ENCODE measurements around the gene DCST2. TPM values are rescaled to one million over a fixed set of nuclear protein-coding genes. Genes with fewer than 3 reads are reported as not detected.
A peak's percentile ranks its signal among the peaks of the same experiment; 100 is the strongest.

DCST2 gene
- total and polyA plus RNA-seq, 9 of the 15 experiments (the other 6 are each of a cell fraction or from before 2014, with no cell fraction given) = 0.09 to 0.49 (median 0.11) TPM; not detected in 3

GRCh38 chr1:155000726-155001424 lies 32.7 kb downstream of the DCST2 start (continued):
- TF ChIP-seq ZBTB40 (IDR thresholded peaks at IDR 0.05) (peak; percentile 64), ZBTB40 (CRISPR knock-in tag; IDR thresholded peaks at IDR 0.05) (no peak), ZNF311 (CRISPR knock-in tag; IDR thresholded peaks at IDR 0.05) (peak; percentile 58; the same call in 1 of the 2 replicates), ZKSCAN1 (IDR thresholded peaks at IDR 0.05; ENCODE audit: low read depth, low read length) (peak; percentile 40; the same call in 1 of the 2 replicates), NR4A1 (CRISPR knock-in tag; IDR thresholded peaks at IDR 0.05) (no peak), NR4A1 (tag; IDR thresholded peaks at IDR 0.05) (peak; percentile 43; the same call in 1 of the 2 replicates), ZNF280B (CRISPR knock-in tag; IDR thresholded peaks at IDR 0.05) (no peak), ETV5 (CRISPR knock-in tag; IDR thresholded peaks at IDR 0.05; ENCODE audit: low read depth) (peak; percentile 67; the same call in 1 of the 2 replicates), HBP1 (CRISPR knock-in tag; IDR thresholded peaks at IDR 0.05) (peak; percentile 11; the same call in 1 of the 2 replicates), CTCF (IDR thresholded peaks at IDR 0.05 in 2 of 3, conservative IDR thresholded peaks at IDR 0.05 in 1 of 3; ENCODE audit: insufficient read depth in 2 of 3, low read depth in 1 of 3, low read length in 3 of 3) (peak in 1 of 3 experiments; percentile 18; a peak in 3 of 6 replicates), NRF1 (conservative IDR thresholded peaks at IDR 0.05 in 1 of 2, IDR thresholded peaks at IDR 0.05 in 1 of 2) (peak; percentile 85 to 88), TAF9B (IDR thresholded peaks at IDR 0.05; ENCODE audit: partially characterized antibody) (peak; percentile 89), TCFL5 (CRISPR knock-in tag; conservative IDR thresholded peaks at IDR 0.05) (0 out of 2 replicates have a peak, but pooled peaks have one; percentile 36)

Measured in K562 (cell line).